ENCODE data around the gene GLO1. TPM values are rescaled to one million over a fixed set of nuclear protein-coding genes. Genes with fewer than 3 reads are reported as not detected.

GLO1 gene
- total and polyA plus RNA-seq, 2 donors (not counting 3 experiments of a cell fraction or from before 2014, with no cell fraction given): 70.3 to 120 TPM

GRCh38 chr6:38688579-38689087, 14.3 kb downstream of the GLO1 start:
- H3K9me3 ChIP-seq (replicated peaks; ENCODE audit: control insufficient read depth, insufficient read depth, low read length): no peaks in the 10 kb centered on the region
- H3K79me2 ChIP-seq (ENCODE audit: control insufficient read depth, insufficient read depth, low read length): peaks cover 73% of the 10 kb centered on the region
- no TSS peak for BruUV-seq (replicated peaks)
- H3K9ac ChIP-seq (replicated peaks; ENCODE audit: extremely low read depth, insufficient read depth, low read length): no peak overlapping the region
- CTCF ChIA-PET: interaction anchor here (0.8 kb wide), 1 partner anchor 20 kb away, joined by 3 read pairs; no protein-coding TSS in a partner anchor
- H3K4me3 ChIP-seq (replicated peaks in 1 of 3; ENCODE audit: insufficient read depth in 1 of 3, low read depth in 1 of 3, low read length in 3 of 3): no peak overlapping the region
- POLR2A ChIA-PET: no interaction called here
- FAIRE-seq: no peak
- dilution Hi-C loops (cut with MboI; ENCODE audit: extremely low pct_ligation_motif_present, low sequenced_read_pairs) (no loop called here), intact Hi-C loops (cut with micrococcal nuclease) (no loop called here)
- no peak for DNase-seq (ENCODE audit: low read depth, low spot score)
- no peak for TF ChIP-seq MYC (IDR thresholded peaks at IDR 0.05; ENCODE audit: low read depth, low read length)
- TF ChIP-seq POLR2A (IDR thresholded peaks at IDR 0.05; ENCODE audit: low read depth, low read length): no peak
- TF ChIP-seq FOS (IDR thresholded peaks at IDR 0.05; ENCODE audit: borderline replicate concordance, insufficient read depth, low read length): no peak
- TF ChIP-seq MAX (IDR thresholded peaks at IDR 0.05; ENCODE audit: insufficient read depth, insufficient read length): no peak
- no peak for TF ChIP-seq JUN (IDR thresholded peaks at IDR 0.05; ENCODE audit: borderline replicate concordance, insufficient read depth, insufficient read length, low read depth)
- no peak for TF ChIP-seq EZH2 (IDR thresholded peaks at IDR 0.05; ENCODE audit: borderline replicate concordance, low read depth, low read length, severe bottlenecking)
- TF ChIP-seq GATA2 (IDR thresholded peaks at IDR 0.05; ENCODE audit: insufficient read depth, insufficient read length, low read depth, low read length): no peak
- TF ChIP-seq POLR2AphosphoS5 (IDR thresholded peaks at IDR 0.05; ENCODE audit: insufficient read depth, low read depth, low read length): no peak
- no peak for TF ChIP-seq CTCF (IDR thresholded peaks at IDR 0.05; ENCODE audit: extremely low read depth in 1 of 2, insufficient read depth in 1 of 2, low read depth in 1 of 2, low read length in 2 of 2)
- no peaks in the 10 kb centered on the region for H3K4me1 ChIP-seq (ENCODE audit: control insufficient read depth, extremely low read depth, insufficient read depth, low read length)
- peaks cover 8% of the 10 kb centered on the region for H4K20me1 ChIP-seq (replicated peaks; ENCODE audit: control insufficient read depth, extremely low read depth, insufficient read depth, low read length)
- H3K36me3 ChIP-seq (ENCODE audit: control insufficient read depth in 2 of 2, extremely low read depth in 1 of 2, insufficient read depth in 2 of 2, low read length in 2 of 2): peaks cover 2 to 3% of the 10 kb centered on the region in 2 experiments
- no peak overlapping the region for H3K27ac ChIP-seq (ENCODE audit: insufficient read depth, low read depth, low read length)
- no peaks in the 10 kb centered on the region for H3K9me1 ChIP-seq (replicated peaks; ENCODE audit: control insufficient read depth, extremely low read depth, insufficient read depth, low read length)
- no peak overlapping the region for H3K4me2 ChIP-seq (ENCODE audit: insufficient read depth, low read length)
- no peak overlapping the region for H2AFZ ChIP-seq (ENCODE audit: low read depth, low read length)
- H3K27me3 ChIP-seq (ENCODE audit: control insufficient read depth in 2 of 2, insufficient read depth in 2 of 2, low read length in 2 of 2): no peaks in the 10 kb centered on the region
